Superior temporal gyrus (tissue), 1 donor: ENCODE results near the gene ELN.
"Not testable (repeated sequence)": the region's sequence is repeated elsewhere in the genome, so short reads cannot be mapped to it uniquely, and the experiment has no call there.

ENCODE experiments used
- DNase-seq: peaks from one replicate; pipeline ENCODE4 v3.0.0-alpha.2; 2016; ENCODE audit errors: extremely low spot score

Gene ELN

DNA sequence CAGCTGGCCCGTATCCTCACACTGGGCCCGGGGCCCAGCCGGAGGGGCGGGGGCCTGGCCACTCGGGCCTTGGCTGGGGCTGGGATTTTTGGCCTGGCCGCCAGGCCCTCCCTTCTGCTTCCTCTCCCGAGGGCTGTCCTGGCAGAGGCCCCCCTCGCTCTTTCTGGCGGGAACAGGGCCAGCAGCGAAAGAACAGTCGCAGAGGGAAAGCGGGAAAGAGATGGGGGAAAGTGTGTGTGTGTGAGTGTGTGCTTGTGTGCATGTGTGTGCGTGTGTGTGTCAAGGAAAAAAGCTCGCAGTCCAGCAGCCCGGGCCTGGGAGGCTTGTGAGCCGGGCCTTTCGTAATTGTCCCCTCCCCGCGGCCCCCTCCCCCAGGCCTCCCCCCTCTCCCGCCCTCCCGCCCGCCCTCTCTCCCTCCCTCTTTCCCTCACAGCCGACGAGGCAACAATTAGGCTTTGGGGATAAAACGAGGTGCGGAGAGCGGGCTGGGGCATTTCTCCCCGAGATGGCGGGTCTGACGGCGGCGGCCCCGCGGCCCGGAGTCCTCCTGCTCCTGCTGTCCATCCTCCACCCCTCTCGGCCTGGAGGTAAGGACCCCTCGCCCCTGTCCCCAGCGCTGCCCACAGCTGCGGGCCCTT lies at the start of gene ELN:
TSS of gene ELN (plus strand) at position 491 of the 638 bp plus-strand sequence. CDS start at position 506, 15 bp downstream.
- peak; percentile 46 for DNase-seq

- DNase-seq = no peak
Measured at GRCh38 chr7:73978661-73979563, 49.1 kb upstream of the ELN start.

DNA sequence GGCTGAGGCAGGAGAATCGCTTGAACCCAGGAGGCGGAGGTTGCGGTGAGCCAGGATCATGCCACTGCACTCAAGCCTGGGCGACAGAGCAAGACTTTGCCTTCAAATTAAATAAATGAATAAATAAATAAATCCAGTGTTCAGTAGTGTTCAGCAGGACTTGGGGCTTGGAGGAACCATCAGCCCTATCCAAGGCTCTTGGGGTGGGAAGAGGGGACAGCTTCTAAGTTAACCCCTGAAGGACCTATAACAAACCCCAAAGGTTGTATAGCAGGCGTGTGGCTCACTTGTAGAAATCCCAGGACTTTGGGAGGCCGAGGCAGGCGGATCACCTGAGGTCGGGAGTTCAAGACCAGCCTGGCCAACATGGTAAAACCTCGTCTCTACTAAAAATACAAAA lies 48.3 kb upstream of the ELN start:
- DNase-seq = not testable (repeated sequence)

- no peak for DNase-seq
Measured at GRCh38 chr7:73980206-73980605, 47.8 kb upstream of the ELN start.

- no peak for DNase-seq
Measured at GRCh38 chr7:73981933-73982332, 46.0 kb upstream of the ELN start.

GRCh38 chr7:73983437-73984164 lies 44.4 kb upstream of the ELN start:
- DNase-seq = no peak

GRCh38 chr7:73984481-73985205 lies 43.3 kb upstream of the ELN start:
- DNase-seq = no peak

- DNase-seq = no peak
Measured at GRCh38 chr7:73985737-73986141, 42.2 kb upstream of the ELN start.

DNA sequence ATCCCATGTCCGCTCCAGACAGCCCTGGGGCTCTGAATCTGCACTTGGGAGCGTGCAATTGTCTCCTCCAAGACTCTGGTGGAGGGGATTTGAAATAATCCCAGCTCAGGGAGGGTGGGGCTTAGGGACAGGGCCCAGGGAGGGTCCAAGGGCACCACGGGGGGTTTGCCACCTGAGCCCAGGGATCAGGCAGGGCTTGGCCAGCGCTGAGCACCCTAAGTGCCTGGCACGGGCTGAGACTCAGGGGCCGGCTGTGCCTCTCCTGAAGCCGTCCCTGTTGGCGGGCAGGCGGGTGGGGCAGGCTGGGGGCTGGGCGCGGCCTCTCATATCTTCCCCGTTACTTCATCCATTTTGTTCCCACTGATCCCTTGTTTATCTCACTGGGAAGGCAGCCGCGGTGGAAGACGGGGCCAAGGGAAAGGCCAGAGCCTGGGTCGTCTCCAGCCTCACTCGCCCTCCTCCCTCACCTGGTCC lies 41.8 kb upstream of the ELN start:
- no peak for DNase-seq

GRCh38 chr7:73987298-73987697 lies 40.7 kb upstream of the ELN start:
- no peak for DNase-seq

DNA sequence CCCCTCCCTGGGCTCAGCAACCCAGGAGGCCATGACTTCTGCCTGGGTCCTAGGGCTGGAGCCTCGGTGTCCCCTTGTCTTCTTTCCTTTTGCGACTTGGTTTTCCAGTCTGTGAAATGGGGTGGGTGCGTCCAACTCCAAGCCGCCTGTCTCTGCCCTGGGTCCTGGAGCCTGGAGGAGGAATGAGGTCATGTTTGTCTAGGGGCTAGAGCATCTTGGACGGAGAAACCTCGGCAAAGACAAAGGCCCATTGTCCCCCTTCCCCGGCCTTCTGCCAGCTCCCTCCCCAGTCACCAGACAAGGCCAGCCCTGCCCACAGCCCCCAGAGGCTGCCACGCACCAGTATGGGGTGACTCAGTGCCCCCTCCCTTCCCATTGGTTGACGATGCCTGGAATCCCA lies 39.8 kb upstream of the ELN start:
- peak; percentile 66 for DNase-seq

- no peak for DNase-seq
Measured at GRCh38 chr7:73991522-73992100, 36.4 kb upstream of the ELN start.

- DNase-seq = no peak
Measured at GRCh38 chr7:73992101-73992562, 35.8 kb upstream of the ELN start.

GRCh38 chr7:73994023-73994422 lies 34.0 kb upstream of the ELN start:
- DNase-seq = no peak

GRCh38 chr7:73994761-73995160 lies 33.2 kb upstream of the ELN start:
- DNase-seq = no peak

DNA sequence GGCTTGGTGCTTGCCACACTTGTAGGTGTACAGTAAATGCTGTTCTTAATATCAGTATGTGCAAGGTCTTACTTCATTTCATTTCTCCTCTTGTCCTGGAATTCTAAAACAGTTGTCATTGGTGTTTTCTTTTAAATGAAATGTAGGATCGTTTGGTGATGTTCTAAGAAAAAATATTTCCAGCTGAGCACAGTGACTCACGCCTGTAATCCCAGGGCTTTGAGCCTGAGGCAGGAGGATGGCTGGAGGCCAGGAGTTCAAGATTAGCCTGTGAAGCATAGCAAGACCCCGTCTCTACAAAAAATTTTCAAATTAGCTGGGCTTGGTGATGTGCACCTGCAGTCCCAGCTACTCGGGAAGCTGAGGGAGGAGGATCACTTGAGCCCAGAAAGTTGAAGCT lies 32.6 kb upstream of the ELN start:
- DNase-seq = no peak

- DNase-seq = no peak
Measured at GRCh38 chr7:73995821-73996511, 32.0 kb upstream of the ELN start.

- no peak for DNase-seq
Measured at GRCh38 chr7:73997056-73997455, 30.9 kb upstream of the ELN start.

GRCh38 chr7:73999664-74000435 lies 28.1 kb upstream of the ELN start:
- DNase-seq = no peak
